Body of pancreas (tissue), 4 donors: ENCODE measurements around the gene AKR1C2.

Experiments used
- POLR2A ChIP-seq, 3 donors: fragments of 450-650 bp; IDR thresholded peaks; one replicate each; pipeline ENCODE4 v1.6.1; 2016; ENCODE audit warnings: antibody characterized with exemption in 3 of 3, mild to moderate bottlenecking in 2 of 3
- TF ChIP-seq, protein P1 (sequence below), 7 experiments: fragments of 450-650 bp in 4 of 7; fragments of 200-600 bp in 3 of 7; sonication (generic) in 3 of 7; IDR thresholded peaks; one replicate each; pipeline ENCODE4 v1.5.1; 2016 to 2019; ENCODE audit warnings: antibody characterized with exemption in 7 of 7

DNA sequence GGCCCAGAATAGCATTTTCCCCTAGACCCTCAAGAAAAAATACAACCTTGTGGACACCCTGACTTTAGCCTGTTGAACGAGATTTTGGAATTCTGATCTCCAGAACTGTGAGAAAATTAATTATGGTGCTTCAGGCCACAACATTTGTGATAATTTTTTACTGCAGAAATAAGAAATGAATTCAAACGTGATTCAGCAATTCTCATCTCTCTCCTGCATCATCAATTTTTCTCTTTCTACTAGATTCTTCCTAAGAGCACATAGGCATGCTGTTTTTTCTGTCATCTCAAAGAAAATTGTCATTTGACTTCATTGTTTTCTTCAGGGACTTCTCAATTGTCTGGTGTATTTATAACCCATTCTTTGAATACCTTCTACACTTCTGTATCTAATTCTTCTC is 8.9 kb upstream of the AKR1C2 start:
- no peak for TF ChIP-seq POLR2A (IDR thresholded peaks at IDR 0.05)
- TF ChIP-seq, protein P1, sequence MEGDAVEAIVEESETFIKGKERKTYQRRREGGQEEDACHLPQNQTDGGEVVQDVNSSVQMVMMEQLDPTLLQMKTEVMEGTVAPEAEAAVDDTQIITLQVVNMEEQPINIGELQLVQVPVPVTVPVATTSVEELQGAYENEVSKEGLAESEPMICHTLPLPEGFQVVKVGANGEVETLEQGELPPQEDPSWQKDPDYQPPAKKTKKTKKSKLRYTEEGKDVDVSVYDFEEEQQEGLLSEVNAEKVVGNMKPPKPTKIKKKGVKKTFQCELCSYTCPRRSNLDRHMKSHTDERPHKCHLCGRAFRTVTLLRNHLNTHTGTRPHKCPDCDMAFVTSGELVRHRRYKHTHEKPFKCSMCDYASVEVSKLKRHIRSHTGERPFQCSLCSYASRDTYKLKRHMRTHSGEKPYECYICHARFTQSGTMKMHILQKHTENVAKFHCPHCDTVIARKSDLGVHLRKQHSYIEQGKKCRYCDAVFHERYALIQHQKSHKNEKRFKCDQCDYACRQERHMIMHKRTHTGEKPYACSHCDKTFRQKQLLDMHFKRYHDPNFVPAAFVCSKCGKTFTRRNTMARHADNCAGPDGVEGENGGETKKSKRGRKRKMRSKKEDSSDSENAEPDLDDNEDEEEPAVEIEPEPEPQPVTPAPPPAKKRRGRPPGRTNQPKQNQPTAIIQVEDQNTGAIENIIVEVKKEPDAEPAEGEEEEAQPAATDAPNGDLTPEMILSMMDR (IDR thresholded peaks at IDR 0.05): no peak
